Fibroblast of lung (primary cell): ENCODE data around the gene SGK2. TPM values are rescaled to one million over a fixed set of nuclear protein-coding genes. Genes with fewer than 3 reads are reported as not detected.

ENCODE experiments used
- DNase-seq, 2 donors: peaks; one replicate each; pipeline versions ENCODE4 v3.0.0 to v3.0.0-alpha.2; 2010; ENCODE audit warnings: low read depth in 2 of 2
- H2AFZ ChIP-seq: 2 replicates; pipeline ENCODE4 v1.5.1; 2012; ENCODE audit warnings: low read length, control low read depth, inconsistent platforms
- H3K27ac ChIP-seq: 2 replicates; pipeline ENCODE4 v1.5.1; 2011; ENCODE audit warnings: low read length, control low read depth; ENCODE audit not compliant: insufficient read depth
- H3K27me3 ChIP-seq: 2 replicates; pipeline ENCODE4 v1.5.1; 2011; ENCODE audit warnings: mild to moderate bottlenecking, low read length; ENCODE audit not compliant: control insufficient read depth, insufficient read depth
- H3K36me3 ChIP-seq: 2 replicates; pipeline ENCODE4 v1.5.1; 2011; ENCODE audit warnings: low read length; ENCODE audit not compliant: control insufficient read depth, insufficient read depth
- H3K4me1 ChIP-seq: 2 replicates; pipeline ENCODE4 v1.5.1; 2011; ENCODE audit warnings: low read length; ENCODE audit not compliant: control insufficient read depth, insufficient read depth; ENCODE audit errors: extremely low read depth
- H3K4me2 ChIP-seq: 2 replicates; pipeline ENCODE4 v1.5.1; 2011; ENCODE audit warnings: low read length, control low read depth; ENCODE audit not compliant: insufficient read depth; ENCODE audit errors: extremely low read depth
- H3K4me3 ChIP-seq, 4 experiments: fragments of 200-600 bp in 1 of 4; sonication (generic) in 1 of 4; replicated peaks in 1 of 4; 2 replicates each; pipeline ENCODE4 v1.5.1; 2011 to 2016; ENCODE audit warnings: low read length in 4 of 4, low read depth in 3 of 4, mild to moderate bottlenecking in 3 of 4, control low read depth in 2 of 4, inconsistent platforms in 1 of 4, mixed read lengths in 1 of 4; ENCODE audit not compliant: insufficient read depth in 1 of 4; ENCODE audit errors: control extremely low read depth in 1 of 4
- H3K79me2 ChIP-seq: 2 replicates; pipeline ENCODE4 v1.5.1; 2012; ENCODE audit warnings: mild to moderate bottlenecking, low read length, inconsistent platforms; ENCODE audit not compliant: control insufficient read depth, insufficient read depth
- H3K9ac ChIP-seq: 2 replicates; pipeline ENCODE4 v1.5.1; 2011; ENCODE audit warnings: mild to moderate bottlenecking, low read length, control low read depth; ENCODE audit not compliant: insufficient read depth
- H3K9me3 ChIP-seq: 2 replicates; pipeline ENCODE4 v1.5.1; 2012; ENCODE audit warnings: low read depth, low read length; ENCODE audit not compliant: control insufficient read depth, insufficient read depth
- H4K20me1 ChIP-seq: 2 replicates; pipeline ENCODE4 v1.5.1; 2011; ENCODE audit warnings: low read length; ENCODE audit not compliant: control insufficient read depth, insufficient read depth; ENCODE audit errors: extremely low read depth
- EZH2 ChIP-seq: IDR thresholded peaks from 2 replicates; pipeline ENCODE4 v1.5.1; 2012; ENCODE audit warnings: low read length, control low read depth, mild to moderate bottlenecking; ENCODE audit errors: missing control alignments
- polyA plus RNA-seq, 2 donors: library from polyadenylated mRNA; depleted of rRNA in 1 of 2; stranded (reverse) in 1 of 2; unstranded in 1 of 2; fragments of >200 nt; gene quantifications; 2 replicates each; pipeline ENCODE4 v1.2.1, GENCODE V29; 2011 to 2012; ENCODE audit warnings: missing spikeins in 1 of 2
- total RNA-seq: library from RNA; depleted of rRNA; stranded (reverse); fragments of >200 nt; gene quantifications from 2 replicates; pipeline ENCODE4 v1.2.1, GENCODE V29; 2014
- TF ChIP-seq, protein P1 (sequence below), 2 donors: IDR thresholded peaks in 1 of 2; conservative IDR thresholded peaks in 1 of 2; 1 replicate in 1 of 2; 2 replicates in 1 of 2; pipeline ENCODE4 v1.5.1; 2011 to 2012; ENCODE audit warnings: low read length in 2 of 2, control low read depth in 1 of 2, inconsistent platforms in 1 of 2, low read depth in 1 of 2, mild to moderate bottlenecking in 1 of 2

The SGK2 gene
- total and polyA plus RNA-seq, 2 donors (not counting 1 experiment from before 2014, with no cell fraction given), result 0.05 to 0.66 TPM

DNA sequence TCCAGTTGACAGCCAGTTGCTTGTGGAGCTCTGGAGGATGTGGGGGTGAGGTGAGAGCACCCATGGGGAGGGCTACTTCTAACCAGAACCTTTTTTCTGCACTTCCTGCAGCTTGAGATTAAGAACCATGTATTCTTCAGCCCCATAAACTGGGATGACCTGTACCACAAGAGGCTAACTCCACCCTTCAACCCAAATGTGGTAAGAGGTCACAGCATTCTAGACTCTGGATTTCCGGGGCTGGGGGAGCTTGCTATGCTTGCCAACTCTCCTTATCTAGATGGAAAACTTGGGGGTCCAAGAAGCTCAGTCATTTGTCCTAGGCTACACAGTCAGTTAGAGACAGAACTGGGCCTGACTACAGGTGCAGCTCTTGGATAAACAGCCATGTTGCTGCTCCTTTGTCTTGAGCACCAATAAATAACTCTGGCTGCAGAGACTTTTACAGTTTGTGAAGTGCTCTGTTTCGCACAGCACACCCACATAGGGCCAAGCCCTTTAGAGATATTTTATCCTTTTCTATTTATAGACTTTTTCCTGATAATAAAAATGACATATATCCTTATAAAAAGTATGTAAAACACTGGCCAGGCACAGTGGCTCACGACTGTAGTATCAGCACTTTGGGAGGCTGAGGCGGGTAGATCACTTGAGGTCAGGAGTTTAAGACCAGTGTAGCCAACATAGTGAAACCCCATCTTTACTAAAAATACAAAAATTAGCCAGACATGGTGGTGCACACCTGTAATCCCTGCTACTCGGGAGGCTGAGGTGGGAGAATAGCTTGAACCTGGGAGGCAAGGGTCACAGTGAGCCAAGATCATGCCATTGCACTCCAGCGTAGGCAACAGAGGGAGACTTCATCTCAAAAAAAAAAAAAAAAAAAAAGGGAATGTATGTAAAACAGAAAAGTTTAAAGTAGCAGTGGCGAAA, 21.3 kb downstream of the SGK2 start:
- Histone ChIP-seq H3K27me3 (no peaks in the 10 kb centered on the region), H3K36me3 (no peaks in the 10 kb centered on the region), H3K9me3 (no peaks in the 10 kb centered on the region), H3K4me3 (no peak overlapping the region), H3K27ac (no peak overlapping the region), H3K9ac (no peak overlapping the region), H3K79me2 (no peaks in the 10 kb centered on the region), H3K4me2 (no peak overlapping the region), H4K20me1 (no peaks in the 10 kb centered on the region), H3K4me1 (peaks cover 7% of the 10 kb centered on the region), H2AFZ (no peak overlapping the region)
- TF ChIP-seq, protein P1, sequence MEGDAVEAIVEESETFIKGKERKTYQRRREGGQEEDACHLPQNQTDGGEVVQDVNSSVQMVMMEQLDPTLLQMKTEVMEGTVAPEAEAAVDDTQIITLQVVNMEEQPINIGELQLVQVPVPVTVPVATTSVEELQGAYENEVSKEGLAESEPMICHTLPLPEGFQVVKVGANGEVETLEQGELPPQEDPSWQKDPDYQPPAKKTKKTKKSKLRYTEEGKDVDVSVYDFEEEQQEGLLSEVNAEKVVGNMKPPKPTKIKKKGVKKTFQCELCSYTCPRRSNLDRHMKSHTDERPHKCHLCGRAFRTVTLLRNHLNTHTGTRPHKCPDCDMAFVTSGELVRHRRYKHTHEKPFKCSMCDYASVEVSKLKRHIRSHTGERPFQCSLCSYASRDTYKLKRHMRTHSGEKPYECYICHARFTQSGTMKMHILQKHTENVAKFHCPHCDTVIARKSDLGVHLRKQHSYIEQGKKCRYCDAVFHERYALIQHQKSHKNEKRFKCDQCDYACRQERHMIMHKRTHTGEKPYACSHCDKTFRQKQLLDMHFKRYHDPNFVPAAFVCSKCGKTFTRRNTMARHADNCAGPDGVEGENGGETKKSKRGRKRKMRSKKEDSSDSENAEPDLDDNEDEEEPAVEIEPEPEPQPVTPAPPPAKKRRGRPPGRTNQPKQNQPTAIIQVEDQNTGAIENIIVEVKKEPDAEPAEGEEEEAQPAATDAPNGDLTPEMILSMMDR (conservative IDR thresholded peaks at IDR 0.05 in 1 of 2, IDR thresholded peaks at IDR 0.05 in 1 of 2; ENCODE audit: low read depth in 1 of 2, low read length in 2 of 2), result no peak
- no peak for TF ChIP-seq EZH2
- DNase-seq, result no peak

DNA sequence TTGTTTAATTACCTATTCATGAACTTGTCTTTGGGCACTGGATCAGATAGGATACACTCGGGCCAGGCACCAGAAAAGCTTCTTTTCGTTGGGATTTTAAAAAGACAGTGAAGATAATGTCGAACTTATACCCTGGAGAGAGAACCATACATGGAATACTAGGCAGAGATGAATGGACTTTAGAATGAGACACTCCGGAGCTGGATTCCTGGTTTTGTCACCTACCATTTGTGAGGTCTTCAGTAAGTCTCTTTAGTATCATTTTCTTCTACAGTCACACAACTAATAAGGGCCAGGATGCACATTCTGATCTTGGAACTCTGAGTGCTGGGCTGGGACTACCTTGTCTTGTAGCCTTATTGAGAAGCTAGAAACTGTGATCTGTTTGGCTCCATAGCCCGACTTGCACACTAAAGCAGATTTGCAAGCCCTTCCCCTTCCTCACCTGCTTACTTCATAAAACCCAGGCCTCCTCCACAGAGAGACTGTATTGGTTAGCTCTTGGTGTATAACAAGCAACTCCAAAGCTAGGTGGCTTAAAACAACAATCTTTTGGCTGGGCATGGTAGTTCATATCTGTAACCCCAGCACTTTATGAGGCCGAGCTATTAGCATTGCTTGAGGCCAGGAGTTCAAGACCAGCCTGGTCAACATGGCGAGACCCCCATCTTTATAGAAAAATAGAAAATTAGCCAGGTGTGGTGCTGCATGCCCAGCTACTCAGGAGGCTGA, 24.5 kb downstream of the SGK2 start:
- no peaks in the 10 kb centered on the region for H3K9me3 ChIP-seq
- H3K79me2 ChIP-seq, result no peaks in the 10 kb centered on the region
- H3K4me2 ChIP-seq, result no peak overlapping the region
- no peak overlapping the region for H3K9ac ChIP-seq
- no peak overlapping the region for H3K4me3 ChIP-seq
- peaks cover 7% of the 10 kb centered on the region for H3K4me1 ChIP-seq
- H2AFZ ChIP-seq, result no peak overlapping the region
- DNase-seq, result peak in 1 of 2 donors; percentile 6
- H3K27me3 ChIP-seq, result no peaks in the 10 kb centered on the region
- no peaks in the 10 kb centered on the region for H4K20me1 ChIP-seq
- no peak overlapping the region for H3K27ac ChIP-seq
- TF ChIP-seq, protein P1 (conservative IDR thresholded peaks at IDR 0.05 in 1 of 2, IDR thresholded peaks at IDR 0.05 in 1 of 2; ENCODE audit: low read depth in 1 of 2, low read length in 2 of 2), result no peak
- no peak for TF ChIP-seq EZH2
- no peaks in the 10 kb centered on the region for H3K36me3 ChIP-seq

DNA sequence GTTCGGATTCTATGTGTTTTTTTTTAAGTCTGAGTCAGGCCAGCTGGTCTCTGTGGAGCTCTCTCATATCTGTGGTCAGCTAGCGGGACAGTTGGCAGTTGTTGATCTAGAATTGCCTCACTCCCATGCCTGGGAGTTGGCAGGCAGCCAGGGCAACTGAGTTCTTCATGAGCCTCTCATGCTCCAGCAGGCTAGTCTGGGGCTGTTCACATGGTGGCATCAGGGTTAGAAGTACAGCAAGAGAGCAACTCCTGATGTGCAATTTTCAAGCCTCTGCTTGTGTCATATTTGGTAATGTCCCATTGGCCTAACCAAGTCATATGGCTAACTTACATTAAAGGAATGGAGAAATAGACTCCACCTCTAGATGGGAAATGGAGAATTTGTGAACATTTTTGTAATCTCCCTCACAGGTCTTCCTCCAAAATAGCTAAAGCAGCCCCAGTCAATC, 25.2 kb downstream of the SGK2 start:
- no peaks in the 10 kb centered on the region for H3K9me3 ChIP-seq
- DNase-seq, result peak; percentile 97 to 99
- H3K27me3 ChIP-seq, result no peaks in the 10 kb centered on the region
- H3K9ac ChIP-seq, result no peak overlapping the region
- H3K79me2 ChIP-seq, result no peaks in the 10 kb centered on the region
- H3K4me3 ChIP-seq, result no peak overlapping the region
- peaks cover 7% of the 10 kb centered on the region for H3K4me1 ChIP-seq
- H3K27ac ChIP-seq, result no peak overlapping the region
- no peak for TF ChIP-seq EZH2
- TF ChIP-seq, protein P1 (conservative IDR thresholded peaks at IDR 0.05 in 1 of 2, IDR thresholded peaks at IDR 0.05 in 1 of 2; ENCODE audit: low read depth in 1 of 2, low read length in 2 of 2), result no peak
- H3K4me2 ChIP-seq, result no peak overlapping the region
- H2AFZ ChIP-seq, result no peak overlapping the region
- no peaks in the 10 kb centered on the region for H4K20me1 ChIP-seq
- H3K36me3 ChIP-seq, result no peaks in the 10 kb centered on the region
